Neural cell (in vitro differentiated cells): ENCODE data around the gene HIPK2. TPM values are rescaled to one million over a fixed set of nuclear protein-coding genes. Genes with fewer than 3 reads are reported as not detected.

Experiments used
- H2AFZ ChIP-seq: fragments of 200-600, 300-800 bp; sonication (generic), shearing (Covaris generic); 2 replicates; pipeline ENCODE4 v1.6.0; 2014; ENCODE audit warnings: low read depth, mild to moderate bottlenecking, antibody characterized with exemption, low read length, moderate library complexity
- H3F3A ChIP-seq: fragments of 200-600 bp; shearing (Covaris generic); 2 replicates; pipeline ENCODE4 v1.6.1; 2016; ENCODE audit warnings: mild to moderate bottlenecking, moderate library complexity, mixed read lengths, antibody characterized with exemption, low read length; ENCODE audit not compliant: insufficient read depth, poor library complexity, severe bottlenecking
- H3K27ac ChIP-seq: fragments of 200-600, 300-800 bp; sonication (generic), shearing (Covaris generic); 2 replicates; pipeline ENCODE4 v1.5.1; 2014; ENCODE audit warnings: mild to moderate bottlenecking, low read length, moderate library complexity
- H3K27me3 ChIP-seq: fragments of 300-800, 200-600 bp; sonication (generic), shearing (Covaris generic); 2 replicates; pipeline ENCODE4 v1.6.0; 2014; ENCODE audit warnings: mild to moderate bottlenecking, low read depth, low read length, moderate library complexity; ENCODE audit not compliant: insufficient read depth
- H3K36me3 ChIP-seq: fragments of 300-800, 200-600 bp; sonication (generic), shearing (Covaris generic); 2 replicates; pipeline ENCODE4 v1.5.1; 2014; ENCODE audit warnings: mild to moderate bottlenecking, antibody characterized with exemption, low read length, moderate library complexity; ENCODE audit not compliant: insufficient read depth
- H3K4me2 ChIP-seq: fragments of 300-800, 200-600 bp; sonication (generic), shearing (Covaris generic); 2 replicates; pipeline ENCODE4 v1.6.0; 2014; ENCODE audit warnings: mild to moderate bottlenecking, low read length
- H3K4me3 ChIP-seq: fragments of 300-800, 200-600 bp; sonication (generic), shearing (Covaris generic); 2 replicates; pipeline ENCODE4 v1.5.1; 2014; ENCODE audit warnings: mild to moderate bottlenecking, low read length, moderate library complexity
- H3K79me2 ChIP-seq: fragments of 200-600 bp; shearing (Covaris generic); replicated peaks from 2 replicates; pipeline ENCODE4 v1.6.0; 2014; ENCODE audit warnings: mild to moderate bottlenecking, low read length, moderate library complexity; ENCODE audit not compliant: insufficient read depth
- H3K9ac ChIP-seq: fragments of 300-800, 200-600 bp; sonication (generic), shearing (Covaris generic); 2 replicates; pipeline ENCODE4 v1.6.1; 2016; ENCODE audit warnings: mild to moderate bottlenecking, low read length, mixed read lengths
- H3K9me2 ChIP-seq: fragments of 200-600 bp; shearing (Covaris generic); 2 replicates; pipeline ENCODE4 v1.6.1; 2016; ENCODE audit warnings: mild to moderate bottlenecking, low read length, mixed read lengths; ENCODE audit not compliant: insufficient read depth
- H3K9me3 ChIP-seq: fragments of 200-600, 300-800 bp; sonication (generic), shearing (Covaris generic); 2 replicates; pipeline ENCODE4 v1.6.1; 2016; ENCODE audit warnings: mild to moderate bottlenecking, mixed run types, low read length, moderate library complexity, mixed read lengths
- H4K20me1 ChIP-seq: fragments of 200-600 bp; shearing (Covaris generic); 2 replicates; pipeline ENCODE4 v1.6.1; 2016; ENCODE audit warnings: mild to moderate bottlenecking, mixed run types; ENCODE audit not compliant: insufficient read depth
- EP300 ChIP-seq: fragments of 450-650 bp; conservative IDR thresholded peaks from 2 replicates; pipeline ENCODE4 v1.6.1; 2014; ENCODE audit warnings: antibody characterized with exemption, mild to moderate bottlenecking, moderate library complexity; ENCODE audit not compliant: poor library complexity, severe bottlenecking
- EZH2 ChIP-seq: fragments of 200-600, 300-800 bp; shearing (Covaris generic), sonication (generic); IDR thresholded peaks from 2 replicates; pipeline ENCODE4 v1.6.1; 2014; ENCODE audit warnings: antibody characterized with exemption, low read length, borderline replicate concordance, mild to moderate bottlenecking; ENCODE audit not compliant: insufficient read depth, poor library complexity, severe bottlenecking
- MXI1 ChIP-seq: fragments of 450-650 bp; conservative IDR thresholded peaks from 2 replicates; pipeline ENCODE4 v1.6.1; 2014; ENCODE audit warnings: antibody characterized with exemption, mild to moderate bottlenecking; ENCODE audit not compliant: poor library complexity, severe bottlenecking
- POLR2AphosphoS5 ChIP-seq: IDR thresholded peaks from 2 replicates; pipeline ENCODE4 v1.6.1; 2012
- RAD21 ChIP-seq: fragments of 450-650 bp; conservative IDR thresholded peaks from 2 replicates; pipeline ENCODE4 v1.6.1; 2014; ENCODE audit warnings: antibody characterized with exemption, mild to moderate bottlenecking, moderate library complexity
- SMC3 ChIP-seq: fragments of 450-650 bp; conservative IDR thresholded peaks from 2 replicates; pipeline ENCODE4 v1.6.1; 2014; ENCODE audit warnings: antibody characterized with exemption, mild to moderate bottlenecking, moderate library complexity; ENCODE audit not compliant: poor library complexity
- TAF1 ChIP-seq: IDR thresholded peaks from 2 replicates; pipeline ENCODE4 v1.6.1; 2012; ENCODE audit warnings: low read depth
- polyA plus RNA-seq: library from polyadenylated mRNA; depleted of rRNA; stranded (reverse); fragments of >200 nt; gene quantifications from 2 replicates; pipeline ENCODE4 v1.2.3, GENCODE V29; 2014
- TF ChIP-seq, protein P1 (sequence below): fragments of 450-650 bp; IDR thresholded peaks from 2 replicates; pipeline ENCODE4 v1.5.1; 2014; ENCODE audit warnings: antibody characterized with exemption, mild to moderate bottlenecking, moderate library complexity; ENCODE audit not compliant: poor library complexity, severe bottlenecking
- TF ChIP-seq, protein P2 (sequence below): IDR thresholded peaks from 2 replicates; pipeline ENCODE4 v1.6.1; 2012; ENCODE audit warnings: borderline replicate concordance

HIPK2 gene
- polyA plus RNA-seq, 1 donor from 2014 or later: 8.5 TPM

DNA sequence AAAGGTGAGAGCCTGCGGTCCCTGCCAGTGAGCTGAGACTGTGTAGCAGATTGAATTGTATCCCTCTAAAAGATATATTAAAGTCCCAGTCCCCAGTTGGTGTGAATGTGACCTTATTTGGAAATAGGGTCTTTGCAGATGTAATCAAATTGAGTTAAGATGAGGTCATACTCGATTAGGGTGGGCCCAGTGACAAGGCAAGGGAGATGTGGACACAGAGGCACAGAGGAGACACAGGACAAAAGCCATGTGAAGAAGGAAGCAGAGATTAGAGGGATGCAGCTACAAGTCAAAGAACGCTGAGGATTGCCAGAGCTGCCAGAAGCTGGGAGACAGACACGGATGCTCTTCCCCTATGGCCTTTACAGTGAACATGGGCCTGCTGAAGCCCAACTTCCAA is 150.0 kb downstream of the HIPK2 start:
- Histone ChIP-seq H3K27ac (no peak overlapping the region), H2AFZ (no peak overlapping the region), H3K9ac (no peak overlapping the region), H3F3A (no peaks in the 10 kb centered on the region), H3K4me3 (no peak overlapping the region), H3K9me3 (no peaks in the 10 kb centered on the region), H4K20me1 (no peaks in the 10 kb centered on the region), H3K36me3 (peaks cover 11% of the 10 kb centered on the region), H3K9me2 (no peaks in the 10 kb centered on the region), H3K27me3 (no peaks in the 10 kb centered on the region), H3K79me2 (no peaks in the 10 kb centered on the region), H3K4me2 (no peak overlapping the region)
- no peak for TF ChIP-seq EP300

DNA sequence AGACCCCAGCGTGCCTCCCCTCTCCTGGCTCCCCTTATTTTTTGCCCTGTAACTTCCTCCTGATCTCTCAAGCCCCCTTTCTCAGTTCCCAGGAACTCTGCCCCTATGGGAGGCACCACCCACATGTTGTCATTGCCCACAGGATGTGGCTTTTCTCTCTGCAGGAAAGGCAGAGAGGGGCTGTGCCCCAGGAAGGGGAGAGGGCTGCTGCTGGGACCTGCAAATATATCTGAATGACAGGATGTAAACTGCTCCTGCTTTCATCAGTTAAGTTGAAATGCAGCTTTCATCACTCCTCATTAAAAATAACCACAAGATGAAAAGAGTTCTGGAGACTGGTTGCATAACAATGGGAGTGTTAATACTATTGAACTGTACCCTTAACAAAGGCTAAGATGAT is 151.0 kb downstream of the HIPK2 start:
- peaks cover 11% of the 10 kb centered on the region for H3K36me3 ChIP-seq
- H3K9me2 ChIP-seq: no peaks in the 10 kb centered on the region
- H4K20me1 ChIP-seq: no peaks in the 10 kb centered on the region
- H3K9ac ChIP-seq: no peak overlapping the region
- no peak overlapping the region for H3K4me3 ChIP-seq
- H3K79me2 ChIP-seq: no peaks in the 10 kb centered on the region
- H3F3A ChIP-seq: no peaks in the 10 kb centered on the region
- TF ChIP-seq POLR2AphosphoS5 (no peak), SMC3 (no peak), TAF1 (no peak), EP300 (no peak), MXI1 (no peak), EZH2 (no peak), RAD21 (no peak)
- TF ChIP-seq, protein P1, sequence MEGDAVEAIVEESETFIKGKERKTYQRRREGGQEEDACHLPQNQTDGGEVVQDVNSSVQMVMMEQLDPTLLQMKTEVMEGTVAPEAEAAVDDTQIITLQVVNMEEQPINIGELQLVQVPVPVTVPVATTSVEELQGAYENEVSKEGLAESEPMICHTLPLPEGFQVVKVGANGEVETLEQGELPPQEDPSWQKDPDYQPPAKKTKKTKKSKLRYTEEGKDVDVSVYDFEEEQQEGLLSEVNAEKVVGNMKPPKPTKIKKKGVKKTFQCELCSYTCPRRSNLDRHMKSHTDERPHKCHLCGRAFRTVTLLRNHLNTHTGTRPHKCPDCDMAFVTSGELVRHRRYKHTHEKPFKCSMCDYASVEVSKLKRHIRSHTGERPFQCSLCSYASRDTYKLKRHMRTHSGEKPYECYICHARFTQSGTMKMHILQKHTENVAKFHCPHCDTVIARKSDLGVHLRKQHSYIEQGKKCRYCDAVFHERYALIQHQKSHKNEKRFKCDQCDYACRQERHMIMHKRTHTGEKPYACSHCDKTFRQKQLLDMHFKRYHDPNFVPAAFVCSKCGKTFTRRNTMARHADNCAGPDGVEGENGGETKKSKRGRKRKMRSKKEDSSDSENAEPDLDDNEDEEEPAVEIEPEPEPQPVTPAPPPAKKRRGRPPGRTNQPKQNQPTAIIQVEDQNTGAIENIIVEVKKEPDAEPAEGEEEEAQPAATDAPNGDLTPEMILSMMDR: no peak
- TF ChIP-seq, protein P2, sequence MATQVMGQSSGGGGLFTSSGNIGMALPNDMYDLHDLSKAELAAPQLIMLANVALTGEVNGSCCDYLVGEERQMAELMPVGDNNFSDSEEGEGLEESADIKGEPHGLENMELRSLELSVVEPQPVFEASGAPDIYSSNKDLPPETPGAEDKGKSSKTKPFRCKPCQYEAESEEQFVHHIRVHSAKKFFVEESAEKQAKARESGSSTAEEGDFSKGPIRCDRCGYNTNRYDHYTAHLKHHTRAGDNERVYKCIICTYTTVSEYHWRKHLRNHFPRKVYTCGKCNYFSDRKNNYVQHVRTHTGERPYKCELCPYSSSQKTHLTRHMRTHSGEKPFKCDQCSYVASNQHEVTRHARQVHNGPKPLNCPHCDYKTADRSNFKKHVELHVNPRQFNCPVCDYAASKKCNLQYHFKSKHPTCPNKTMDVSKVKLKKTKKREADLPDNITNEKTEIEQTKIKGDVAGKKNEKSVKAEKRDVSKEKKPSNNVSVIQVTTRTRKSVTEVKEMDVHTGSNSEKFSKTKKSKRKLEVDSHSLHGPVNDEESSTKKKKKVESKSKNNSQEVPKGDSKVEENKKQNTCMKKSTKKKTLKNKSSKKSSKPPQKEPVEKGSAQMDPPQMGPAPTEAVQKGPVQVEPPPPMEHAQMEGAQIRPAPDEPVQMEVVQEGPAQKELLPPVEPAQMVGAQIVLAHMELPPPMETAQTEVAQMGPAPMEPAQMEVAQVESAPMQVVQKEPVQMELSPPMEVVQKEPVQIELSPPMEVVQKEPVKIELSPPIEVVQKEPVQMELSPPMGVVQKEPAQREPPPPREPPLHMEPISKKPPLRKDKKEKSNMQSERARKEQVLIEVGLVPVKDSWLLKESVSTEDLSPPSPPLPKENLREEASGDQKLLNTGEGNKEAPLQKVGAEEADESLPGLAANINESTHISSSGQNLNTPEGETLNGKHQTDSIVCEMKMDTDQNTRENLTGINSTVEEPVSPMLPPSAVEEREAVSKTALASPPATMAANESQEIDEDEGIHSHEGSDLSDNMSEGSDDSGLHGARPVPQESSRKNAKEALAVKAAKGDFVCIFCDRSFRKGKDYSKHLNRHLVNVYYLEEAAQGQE: no peak
- H3K27me3 ChIP-seq: no peaks in the 10 kb centered on the region
- H3K27ac ChIP-seq: no peak overlapping the region
- H3K9me3 ChIP-seq: no peaks in the 10 kb centered on the region
- no peak overlapping the region for H2AFZ ChIP-seq
- H3K4me2 ChIP-seq: no peak overlapping the region

DNA sequence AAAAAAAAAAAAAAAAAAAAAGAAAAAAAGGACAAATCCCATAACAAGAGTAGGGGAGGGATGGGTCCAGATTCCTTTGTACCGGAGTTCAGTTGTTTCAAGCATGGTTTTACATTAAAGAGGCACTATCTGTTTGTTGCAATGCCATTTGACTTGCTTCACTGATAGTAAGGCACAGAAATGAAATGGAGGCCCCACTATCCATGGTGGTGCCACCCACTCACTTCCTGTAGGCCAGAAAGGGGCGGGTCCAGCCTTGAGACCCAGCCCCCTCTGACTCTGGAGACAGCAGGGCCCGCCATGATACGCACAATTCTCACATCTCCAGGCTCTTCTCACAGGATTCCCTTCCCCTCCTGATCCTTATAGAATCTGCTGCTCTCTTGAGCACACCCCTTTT is 154.3 kb downstream of the HIPK2 start:
- H3K27ac ChIP-seq: no peak overlapping the region
- peaks cover 6% of the 10 kb centered on the region for H3K36me3 ChIP-seq
- no peak overlapping the region for H3K4me2 ChIP-seq
- H3K79me2 ChIP-seq: no peaks in the 10 kb centered on the region
- no peak overlapping the region for H3K4me3 ChIP-seq
- H3K9me3 ChIP-seq: no peaks in the 10 kb centered on the region
- H2AFZ ChIP-seq: no peak overlapping the region
- TF ChIP-seq MXI1 (no peak), EP300 (no peak), SMC3 (no peak), EZH2 (no peak), TAF1 (no peak)
- TF ChIP-seq, protein P1: no peak
- TF ChIP-seq, protein P2: no peak
- H4K20me1 ChIP-seq: no peaks in the 10 kb centered on the region
- no peaks in the 10 kb centered on the region for H3K27me3 ChIP-seq
- H3K9me2 ChIP-seq: no peaks in the 10 kb centered on the region
- no peak overlapping the region for H3K9ac ChIP-seq
- no peaks in the 10 kb centered on the region for H3F3A ChIP-seq
